ENCODE data around the gene NDUFA11. TPM values are rescaled to one million over a fixed set of nuclear protein-coding genes. Genes with fewer than 3 reads are reported as not detected.

The NDUFA11 gene
- total and polyA plus RNA-seq, 9 of the 15 experiments (the other 6 are each of a cell fraction or from before 2014, with no cell fraction given): 63.3 to 486 (median 274) TPM

DNA sequence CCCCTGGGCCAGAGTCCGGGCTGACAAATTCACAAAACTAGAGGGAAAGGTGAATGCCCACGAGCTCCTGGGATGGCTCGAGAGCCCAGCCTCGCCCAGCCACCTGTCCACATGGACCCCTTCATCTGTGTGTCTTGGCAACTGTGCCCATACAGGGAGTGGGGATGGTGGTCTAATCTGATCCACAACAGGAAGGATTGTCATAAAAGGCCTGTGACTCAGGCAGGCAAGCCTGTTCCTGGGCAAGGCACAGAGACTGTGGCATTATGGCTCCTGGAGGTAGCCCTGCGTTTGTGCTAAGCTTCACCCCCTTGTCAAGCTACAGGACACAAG lies 30.4 kb upstream of the NDUFA11 start:
- no peaks in the 10 kb centered on the region for H3K27me3 ChIP-seq (ENCODE audit: control insufficient read depth in 2 of 2, insufficient read depth in 2 of 2, low read length in 2 of 2)
- peaks cover 5% of the 10 kb centered on the region; the same call in 1 of the 3 replicates for H3K79me2 ChIP-seq (ENCODE audit: control insufficient read depth, insufficient read depth, low read length)
- no peaks in the 10 kb centered on the region for H3K9me3 ChIP-seq (replicated peaks; ENCODE audit: control insufficient read depth, insufficient read depth, low read depth, low read length)
- H3K4me2 ChIP-seq (ENCODE audit: insufficient read depth, low read length): no peak overlapping the region
- peaks cover 5% of the 10 kb centered on the region; the same call in 1 of the 2 replicates for H4K20me1 ChIP-seq (replicated peaks; ENCODE audit: control insufficient read depth, insufficient read depth, low read length)
- ATAC-seq (no peak), FAIRE-seq (no peak), DNase-seq (ENCODE audit: extremely low read depth in 1 of 4, low spot score in 3 of 4) (no peak)
- intact Hi-C loops (cut with micrococcal nuclease): no loop called here
- WGBS (ENCODE audit: insufficient coverage, low coverage, missing lambda C conversion rate): 94% methylated on average over 5 of the region's 5 CpGs
- peak overlapping the region in 1 of 2 experiments; percentile 42; a peak in 1 of 4 replicates for H3K9ac ChIP-seq (ENCODE audit: insufficient read depth in 1 of 2, low read depth in 2 of 2, low read length in 2 of 2)
- peaks cover 92% of the 10 kb centered on the region; the same call in 2 of the 3 replicates for H3K36me3 ChIP-seq (ENCODE audit: control insufficient read depth, insufficient read depth, low read length)
- H3K4me3 ChIP-seq: no peak overlapping the region
- in situ Hi-C loops (cut with MboI): no loop called here
- H3K4me1 ChIP-seq (replicated peaks in 1 of 2; ENCODE audit: control insufficient read depth in 2 of 2, insufficient read depth in 2 of 2, low read length in 2 of 2): peaks cover 0 to 15% of the 10 kb centered on the region in 2 experiments; a peak in 1 of 5 replicates
- ChIA-PET POLR2A (interaction anchor here (0.9 kb wide), 1 partner anchor 20 kb away, joined by 4 read pairs; the partner anchor contains the start of gene CAPS), CTCF (ENCODE audit: low intra/inter-chr PET ratio) (no interaction called here)
- peaks cover 2% of the 10 kb centered on the region for H3K9me1 ChIP-seq (ENCODE audit: control insufficient read depth, insufficient read depth, low read length)
- TF ChIP-seq ZNF41 (CRISPR knock-in tag; conservative IDR thresholded peaks at IDR 0.05): no peak
- TF ChIP-seq, protein P1, sequence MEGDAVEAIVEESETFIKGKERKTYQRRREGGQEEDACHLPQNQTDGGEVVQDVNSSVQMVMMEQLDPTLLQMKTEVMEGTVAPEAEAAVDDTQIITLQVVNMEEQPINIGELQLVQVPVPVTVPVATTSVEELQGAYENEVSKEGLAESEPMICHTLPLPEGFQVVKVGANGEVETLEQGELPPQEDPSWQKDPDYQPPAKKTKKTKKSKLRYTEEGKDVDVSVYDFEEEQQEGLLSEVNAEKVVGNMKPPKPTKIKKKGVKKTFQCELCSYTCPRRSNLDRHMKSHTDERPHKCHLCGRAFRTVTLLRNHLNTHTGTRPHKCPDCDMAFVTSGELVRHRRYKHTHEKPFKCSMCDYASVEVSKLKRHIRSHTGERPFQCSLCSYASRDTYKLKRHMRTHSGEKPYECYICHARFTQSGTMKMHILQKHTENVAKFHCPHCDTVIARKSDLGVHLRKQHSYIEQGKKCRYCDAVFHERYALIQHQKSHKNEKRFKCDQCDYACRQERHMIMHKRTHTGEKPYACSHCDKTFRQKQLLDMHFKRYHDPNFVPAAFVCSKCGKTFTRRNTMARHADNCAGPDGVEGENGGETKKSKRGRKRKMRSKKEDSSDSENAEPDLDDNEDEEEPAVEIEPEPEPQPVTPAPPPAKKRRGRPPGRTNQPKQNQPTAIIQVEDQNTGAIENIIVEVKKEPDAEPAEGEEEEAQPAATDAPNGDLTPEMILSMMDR (IDR thresholded peaks at IDR 0.05 in 2 of 3, conservative IDR thresholded peaks at IDR 0.05 in 1 of 3; ENCODE audit: insufficient read depth in 2 of 3, low read depth in 1 of 3, low read length in 3 of 3): no peak
- no peak overlapping the region for H3K27ac ChIP-seq (ENCODE audit: extremely low read depth, low read depth, low read length)
- H2AFZ ChIP-seq (ENCODE audit: low read depth, low read length): no peak overlapping the region
- no TSS peak for BruUV-seq (replicated peaks)

All from K562 (cell line).